Loucy (cell line): ENCODE results near the gene PCGF1.

Experiments
- EZH2phosphoT487 ChIP-seq: fragments of 200-600 bp; IDR thresholded peaks from 2 replicates; pipeline ENCODE4 v1.6.1; 2018; ENCODE audit warnings: antibody characterized with exemption, mild to moderate bottlenecking, moderate library complexity, borderline replicate concordance
- TF ChIP-seq, protein P1 (sequence below): fragments of 200-600 bp; sonication (generic); conservative IDR thresholded peaks from 2 replicates; pipeline ENCODE4 v1.5.1; 2014; ENCODE audit warnings: mild to moderate bottlenecking, antibody characterized with exemption, low read length

DNA sequence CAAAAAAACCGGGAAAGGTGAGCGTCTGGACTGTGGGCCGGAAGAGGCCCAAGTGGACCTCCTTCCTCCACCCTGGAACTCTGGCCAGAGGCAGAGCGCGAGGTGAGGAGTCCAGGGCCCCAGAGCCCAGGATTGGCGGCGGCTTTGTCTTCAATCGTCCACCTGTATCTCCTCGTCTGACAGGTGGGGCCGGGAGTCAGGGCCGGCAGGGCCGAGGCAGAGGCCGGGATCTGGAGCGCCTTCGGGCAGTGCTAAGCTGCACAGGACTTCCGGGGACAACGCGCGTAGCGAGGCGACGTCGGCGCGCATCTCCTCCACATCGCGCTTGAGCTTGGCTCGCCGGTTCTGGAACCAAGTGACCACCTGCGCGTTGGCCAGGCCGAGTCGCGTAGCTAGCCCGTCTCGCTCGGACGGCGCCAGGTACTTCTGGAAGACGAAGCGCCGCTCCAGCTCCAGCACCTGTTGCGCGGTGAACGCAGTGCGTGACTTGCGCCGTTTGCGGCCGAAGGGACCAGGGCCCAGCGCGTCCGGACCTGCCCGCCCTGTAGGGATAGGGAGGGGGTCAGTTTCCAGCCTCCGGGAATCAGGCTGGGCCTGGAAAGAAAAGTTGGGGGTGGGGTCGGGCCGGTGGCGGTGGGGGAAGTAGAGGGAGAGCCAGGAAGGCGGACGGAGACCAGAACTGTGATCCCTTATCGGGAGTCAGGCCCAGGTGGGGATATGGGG, 9.6 kb downstream of the PCGF1 start:
- TF ChIP-seq, protein P1, sequence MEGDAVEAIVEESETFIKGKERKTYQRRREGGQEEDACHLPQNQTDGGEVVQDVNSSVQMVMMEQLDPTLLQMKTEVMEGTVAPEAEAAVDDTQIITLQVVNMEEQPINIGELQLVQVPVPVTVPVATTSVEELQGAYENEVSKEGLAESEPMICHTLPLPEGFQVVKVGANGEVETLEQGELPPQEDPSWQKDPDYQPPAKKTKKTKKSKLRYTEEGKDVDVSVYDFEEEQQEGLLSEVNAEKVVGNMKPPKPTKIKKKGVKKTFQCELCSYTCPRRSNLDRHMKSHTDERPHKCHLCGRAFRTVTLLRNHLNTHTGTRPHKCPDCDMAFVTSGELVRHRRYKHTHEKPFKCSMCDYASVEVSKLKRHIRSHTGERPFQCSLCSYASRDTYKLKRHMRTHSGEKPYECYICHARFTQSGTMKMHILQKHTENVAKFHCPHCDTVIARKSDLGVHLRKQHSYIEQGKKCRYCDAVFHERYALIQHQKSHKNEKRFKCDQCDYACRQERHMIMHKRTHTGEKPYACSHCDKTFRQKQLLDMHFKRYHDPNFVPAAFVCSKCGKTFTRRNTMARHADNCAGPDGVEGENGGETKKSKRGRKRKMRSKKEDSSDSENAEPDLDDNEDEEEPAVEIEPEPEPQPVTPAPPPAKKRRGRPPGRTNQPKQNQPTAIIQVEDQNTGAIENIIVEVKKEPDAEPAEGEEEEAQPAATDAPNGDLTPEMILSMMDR: no peak
- no peak for TF ChIP-seq EZH2phosphoT487
